ENCODE data around the gene CYP2J2.
"Not testable (repeated sequence)": the region's sequence is repeated elsewhere in the genome, so short reads cannot be mapped to it uniquely, and the experiment has no call there.

The CYP2J2 gene

GRCh38 chr1:59917785-59918180 is 8.8 kb downstream of the CYP2J2 start:
- no peak for DNase-seq

- no peak for DNase-seq
Measured at GRCh38 chr1:59917026-59917784, 9.4 kb downstream of the CYP2J2 start.

- DNase-seq = no peak
Measured at GRCh38 chr1:59915516-59915915, 11.1 kb downstream of the CYP2J2 start.

- not testable (repeated sequence) for DNase-seq
Measured at GRCh38 chr1:59914791-59915286, 11.7 kb downstream of the CYP2J2 start.

GRCh38 chr1:59908682-59909081 is 17.9 kb downstream of the CYP2J2 start:
- no peak for DNase-seq

- DNase-seq = no peak
Measured at GRCh38 chr1:59908084-59908483, 18.5 kb downstream of the CYP2J2 start.

- no peak for DNase-seq
Measured at GRCh38 chr1:59906931-59907330, 19.6 kb downstream of the CYP2J2 start.

- DNase-seq = peak; percentile 36
Measured at GRCh38 chr1:59903141-59903754, 23.3 kb downstream of the CYP2J2 start.

GRCh38 chr1:59901770-59902388 is 24.7 kb downstream of the CYP2J2 start:
- DNase-seq = no peak

- DNase-seq = no peak
Measured at GRCh38 chr1:59900640-59901039, 25.9 kb downstream of the CYP2J2 start.

- no peak for DNase-seq
Measured at GRCh38 chr1:59898927-59899326, 27.6 kb downstream of the CYP2J2 start.

GRCh38 chr1:59897165-59897564 is 29.4 kb downstream of the CYP2J2 start:
- no peak for DNase-seq

- no peak for DNase-seq
Measured at GRCh38 chr1:59892841-59893811, 33.4 kb downstream of the CYP2J2 start.

- DNase-seq = no peak
Measured at GRCh38 chr1:59885160-59885832, 41.3 kb downstream of the CYP2J2 start.

GRCh38 chr1:59880735-59881134 is 45.8 kb downstream of the CYP2J2 start:
- no peak for DNase-seq

GRCh38 chr1:59879996-59880505 is 46.5 kb downstream of the CYP2J2 start:
- no peak for DNase-seq

GRCh38 chr1:59879574-59879973 is 47.0 kb downstream of the CYP2J2 start:
- peak; percentile 68 for DNase-seq

GRCh38 chr1:59878370-59878769 is 48.2 kb downstream of the CYP2J2 start:
- no peak for DNase-seq

- DNase-seq = no peak
Measured at GRCh38 chr1:59877108-59877682, 49.4 kb downstream of the CYP2J2 start.

- DNase-seq = no peak
Measured at GRCh38 chr1:59871746-59872145, 54.8 kb downstream of the CYP2J2 start.

GRCh38 chr1:59866462-59866861 is 60.1 kb downstream of the CYP2J2 start:
- DNase-seq = no peak

All from NCI-H1694 treated with DMSO at 0.1 percent for 48 hours (cell line).